Effector CD4-positive, alpha-beta T cell (primary cell): ENCODE data around the gene RIOK3.
"Not testable (repeated sequence)": the region's sequence is repeated elsewhere in the genome, so short reads cannot be mapped to it uniquely, and the experiment has no call there.

Experiments
- DNase-seq: peaks from one replicate; pipeline ENCODE4 v3.0.0-alpha.2; 2020

RIOK3 gene

DNA sequence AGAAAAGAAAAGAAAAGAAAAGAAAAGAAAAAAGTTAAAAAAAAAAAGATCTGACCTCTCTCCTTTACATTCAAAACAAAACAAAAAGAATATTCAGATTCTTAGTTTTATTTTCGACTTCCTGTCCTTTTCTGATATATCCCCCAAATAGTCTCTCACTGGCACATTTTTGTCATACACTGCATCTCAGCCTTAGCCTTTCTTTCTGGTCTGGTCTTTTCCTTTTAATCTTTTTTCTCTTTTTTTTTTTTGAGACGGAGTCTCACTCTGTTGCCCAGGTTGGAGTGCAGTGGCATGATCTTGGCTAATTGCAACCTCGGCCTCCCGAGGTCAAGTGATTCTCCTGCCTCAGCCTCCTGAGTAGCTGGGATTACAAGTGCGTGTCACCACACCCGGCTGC lies 1.6 kb upstream of the RIOK3 start:
- DNase-seq: no peak

DNA sequence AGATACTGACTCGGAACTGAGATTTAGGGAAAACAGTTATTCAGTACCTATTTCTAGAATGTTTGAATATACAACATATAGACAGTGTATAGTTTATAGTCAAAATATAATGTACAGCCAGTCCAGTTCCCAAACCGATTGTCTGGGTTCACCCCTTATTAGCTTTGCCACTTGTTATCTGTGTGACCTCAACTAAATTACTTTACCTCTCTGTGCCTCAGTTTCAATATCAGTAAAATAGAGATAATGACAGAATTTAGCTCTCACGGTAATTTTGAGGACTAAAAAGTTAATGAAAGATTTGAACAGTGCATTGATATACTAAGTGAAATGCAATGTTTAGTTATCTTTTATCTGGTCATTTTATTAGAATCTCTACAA lies 750 bp upstream of the RIOK3 start:
- no peak for DNase-seq

DNA sequence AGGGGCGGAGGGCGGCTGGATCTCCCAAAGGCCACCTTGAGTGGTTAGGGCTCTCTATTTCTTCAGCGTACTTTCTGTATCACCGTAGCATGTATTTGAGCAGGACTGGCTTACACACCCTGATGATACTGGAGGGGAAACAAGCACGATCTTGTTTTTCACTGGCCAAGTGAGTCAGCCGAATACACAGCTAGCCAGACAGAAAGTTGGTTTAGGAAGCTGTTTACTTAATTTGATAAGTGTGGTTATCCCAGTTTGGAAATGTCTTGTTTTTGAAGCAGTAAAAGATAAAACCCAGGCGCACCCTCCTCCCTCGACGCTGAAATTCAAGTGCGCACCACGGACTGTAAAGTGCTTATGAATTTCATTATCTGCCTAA lies 582 bp downstream of the RIOK3 start:
- no peak for DNase-seq

DNA sequence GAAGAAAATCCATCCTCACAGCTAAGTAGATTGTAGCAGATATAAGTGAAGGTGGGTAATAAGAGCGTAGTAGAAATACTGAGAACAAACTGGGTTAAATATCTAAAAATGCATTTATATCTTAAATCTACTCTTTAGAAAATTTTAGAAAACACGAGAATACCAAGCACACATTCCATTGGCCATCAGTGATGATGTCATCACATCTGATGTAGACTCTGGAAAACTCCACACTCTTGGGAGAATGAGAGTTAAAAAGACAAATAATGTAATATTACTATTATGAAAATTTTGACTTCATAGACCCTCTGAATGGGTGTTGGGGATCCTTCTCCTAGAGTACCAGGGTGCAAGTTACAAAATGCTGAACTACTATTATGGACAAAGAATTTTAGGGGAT lies 3.7 kb downstream of the RIOK3 start:
- DNase-seq: no peak

DNA sequence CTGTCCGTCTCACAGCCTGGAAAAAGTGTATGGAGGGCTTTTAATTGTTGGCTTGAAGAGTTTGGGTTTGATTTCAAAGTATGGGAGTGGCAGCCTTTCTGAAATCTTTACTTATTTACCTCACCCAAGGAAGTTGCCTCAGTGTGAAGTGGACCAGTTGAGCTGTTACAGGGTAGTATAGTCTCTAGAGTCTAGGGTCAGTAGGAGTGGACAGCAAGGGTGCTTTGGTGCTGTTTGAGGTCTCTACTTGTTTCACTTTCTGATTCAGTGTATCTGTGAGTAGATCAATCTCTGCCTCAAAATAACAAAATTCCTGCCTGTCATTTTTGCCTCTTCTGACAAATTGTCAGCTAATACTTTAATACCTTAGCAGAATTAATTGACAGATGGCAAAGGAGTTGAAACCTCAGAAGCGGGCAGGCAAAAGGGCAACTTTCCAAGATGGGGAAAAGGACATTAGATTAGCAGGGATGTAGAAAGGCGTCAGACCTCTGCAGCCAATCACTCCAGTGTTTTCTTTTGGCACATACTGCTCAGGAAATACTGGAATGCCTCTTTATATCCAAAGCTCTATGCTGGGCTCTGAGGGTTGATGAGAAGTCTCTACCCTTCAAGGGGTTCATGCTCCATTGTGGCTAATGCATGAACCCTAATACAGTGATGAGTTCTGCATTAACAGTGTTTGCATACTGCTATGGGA lies 5.9 kb downstream of the RIOK3 start:
- DNase-seq: no peak

DNA sequence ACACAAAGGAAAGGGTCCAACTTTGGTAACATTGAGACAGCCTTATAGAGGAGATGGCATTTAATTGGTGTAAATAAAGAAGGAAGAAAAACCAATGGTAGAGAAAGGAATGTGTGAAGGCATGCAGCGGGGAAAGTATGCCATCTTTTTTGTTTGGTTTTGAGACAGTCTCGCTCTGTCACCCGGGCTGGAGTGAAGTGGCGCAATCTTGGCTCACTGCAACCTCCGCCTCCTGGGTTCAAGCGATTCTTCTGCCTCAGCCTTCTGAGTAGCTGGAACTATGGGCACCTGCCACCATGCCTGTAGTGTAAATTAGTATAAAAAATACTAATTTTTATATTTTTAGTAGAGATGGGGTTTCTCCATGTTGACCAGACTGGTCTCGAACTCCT lies 6.4 kb downstream of the RIOK3 start:
- DNase-seq: no peak

DNA sequence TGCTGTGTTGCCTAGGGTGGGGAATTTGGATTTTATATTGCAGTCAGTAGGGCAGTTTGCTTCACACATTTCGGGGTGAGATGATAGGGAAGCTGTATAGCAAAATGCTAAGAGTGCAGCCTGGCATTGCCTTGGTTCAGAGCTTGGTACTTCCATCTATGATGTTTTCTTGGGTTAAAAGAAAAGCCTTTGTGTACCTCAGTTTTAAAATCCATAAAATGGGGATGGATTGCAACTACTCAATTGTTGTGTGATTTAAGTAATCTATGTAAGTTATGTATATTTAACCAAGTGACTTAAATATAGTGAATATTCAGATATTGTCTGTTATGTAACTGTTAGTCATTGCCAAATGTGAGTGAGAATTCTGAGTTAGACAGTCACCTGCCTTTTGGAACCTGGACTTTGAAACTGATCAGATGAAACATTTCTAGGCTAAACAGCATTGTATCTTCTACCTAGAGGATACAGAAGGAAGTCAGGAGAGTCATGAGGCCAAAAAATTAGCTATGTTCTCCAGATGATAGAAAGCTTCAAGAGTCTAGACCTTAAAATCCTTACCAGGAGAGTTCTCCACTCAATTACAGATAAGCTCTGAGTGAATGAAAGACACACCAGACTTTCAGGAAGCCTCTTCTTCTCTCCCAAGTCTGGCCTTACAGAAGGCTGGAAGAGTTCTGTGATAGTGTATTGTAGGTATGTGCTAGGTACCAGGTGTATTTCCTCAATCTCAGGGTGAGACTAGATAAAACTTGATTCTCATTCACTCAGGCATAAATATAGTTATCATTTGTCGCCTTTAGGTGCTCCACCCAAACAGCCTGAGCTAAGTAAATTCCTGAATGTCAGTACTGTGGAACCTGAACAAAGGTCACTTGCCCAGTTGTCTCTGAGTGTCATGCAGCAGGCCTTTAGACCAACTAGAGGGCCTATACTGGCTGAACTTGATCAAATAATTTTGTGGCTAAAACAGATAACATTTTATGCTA lies 7.5 kb downstream of the RIOK3 start:
- DNase-seq: no peak

DNA sequence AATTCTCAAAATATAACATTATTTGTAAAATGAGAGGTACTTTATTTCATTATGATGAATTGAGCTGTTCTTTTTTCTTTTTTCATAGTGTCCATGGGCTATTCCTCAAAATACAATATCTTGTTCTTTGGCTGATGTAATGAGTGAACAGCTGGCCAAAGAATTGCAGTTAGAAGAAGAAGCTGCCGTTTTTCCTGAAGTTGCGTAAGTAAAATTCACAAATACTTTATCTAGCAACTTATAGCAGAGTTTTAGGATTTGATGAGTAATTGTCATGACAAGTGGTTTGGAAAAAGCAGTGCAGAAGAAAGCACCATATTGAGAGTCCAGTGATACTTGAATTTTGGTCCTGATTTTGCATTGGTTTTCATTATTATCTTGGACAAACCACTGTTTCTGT lies 9.8 kb downstream of the RIOK3 start:
- DNase-seq: no peak

DNA sequence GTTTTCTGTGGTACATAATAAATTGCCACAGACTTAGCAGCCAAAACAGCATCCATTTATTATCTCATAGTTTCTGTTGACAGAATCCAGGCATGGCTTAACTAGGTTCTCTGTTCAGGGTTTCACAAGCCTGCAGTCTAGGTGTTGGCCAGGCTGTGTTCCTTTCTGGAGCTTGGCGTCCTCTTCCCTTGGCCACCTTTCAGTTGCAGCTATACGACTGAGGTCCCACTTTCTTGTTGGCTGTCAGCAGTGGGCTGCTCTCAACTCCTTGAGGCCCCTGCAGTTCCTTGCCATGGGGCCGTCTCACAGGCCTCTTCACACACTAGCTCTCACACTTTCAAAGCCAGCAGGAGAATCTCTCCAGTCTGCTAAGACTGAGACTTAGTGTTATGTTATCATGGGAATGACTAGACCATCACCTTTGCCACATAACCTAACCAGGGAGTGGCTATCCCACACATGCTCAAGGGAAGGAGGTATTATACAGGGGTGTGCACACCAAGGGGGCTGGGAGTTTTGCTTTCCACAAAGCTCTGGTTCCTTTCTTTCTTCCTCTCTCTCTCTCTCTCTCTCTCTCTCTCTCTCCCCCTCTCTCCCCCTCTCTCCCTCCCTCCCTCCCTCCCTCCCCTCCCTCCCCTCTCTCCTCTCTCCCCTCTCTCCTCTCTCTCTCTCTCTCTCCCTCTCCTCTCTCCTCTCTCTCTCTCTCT lies 15.8 kb downstream of the RIOK3 start:
- no peak for DNase-seq

DNA sequence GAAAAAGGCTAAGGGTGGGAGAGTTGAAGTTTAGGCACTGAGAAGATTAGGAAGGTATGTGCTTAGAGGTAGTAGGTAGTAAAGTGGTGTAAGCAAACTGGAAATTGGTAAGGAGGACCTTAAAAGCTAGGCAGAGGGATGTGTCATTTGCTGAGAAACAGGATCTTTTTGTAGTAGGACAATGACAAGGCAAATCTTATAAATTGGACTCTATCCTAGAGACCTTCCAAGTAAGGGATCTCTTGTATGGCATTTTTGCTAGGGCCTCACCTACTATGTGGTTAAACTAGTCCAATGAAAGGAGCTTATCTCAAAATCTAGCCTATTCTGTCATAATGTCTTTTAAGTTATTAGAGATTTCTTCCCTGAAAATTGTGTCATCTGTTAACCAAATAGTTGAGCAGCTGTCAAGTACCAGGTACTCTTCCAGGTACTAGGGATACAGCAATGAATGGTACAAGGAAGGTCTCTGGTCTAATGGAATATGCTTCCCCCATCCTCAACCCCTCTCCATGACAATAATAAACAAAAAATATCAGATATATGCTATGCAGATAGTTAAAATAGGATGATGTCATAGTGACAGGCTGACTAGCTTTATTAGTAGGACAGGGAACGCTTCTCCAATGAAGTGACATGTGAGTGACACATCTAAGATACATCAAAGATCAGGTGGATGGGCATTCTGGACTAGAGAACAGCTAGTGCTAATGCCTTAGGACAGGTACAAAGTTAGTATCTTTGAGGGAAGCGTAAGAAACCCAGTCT lies 17.7 kb downstream of the RIOK3 start:
- no peak for DNase-seq

DNA sequence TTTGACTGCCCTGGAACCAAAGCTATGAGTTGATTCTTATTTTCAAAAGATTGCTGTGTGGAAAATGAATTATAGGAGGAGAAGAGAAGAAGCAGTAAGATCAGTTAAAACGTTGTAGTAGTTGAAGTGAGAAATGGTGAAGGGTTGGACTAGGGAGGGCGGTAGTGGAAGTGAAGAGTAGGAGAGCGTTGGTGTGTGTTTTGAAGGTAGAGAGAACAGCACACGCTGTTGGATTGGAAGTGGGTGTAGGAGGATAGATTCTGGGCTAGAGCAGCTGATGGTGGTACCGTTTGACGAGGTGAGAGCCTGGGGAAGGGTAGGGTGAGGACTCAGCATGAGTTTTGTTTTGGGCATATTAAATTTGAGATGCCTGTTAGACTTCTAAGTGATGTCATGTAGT lies 18.4 kb downstream of the RIOK3 start:
- DNase-seq: no peak

DNA sequence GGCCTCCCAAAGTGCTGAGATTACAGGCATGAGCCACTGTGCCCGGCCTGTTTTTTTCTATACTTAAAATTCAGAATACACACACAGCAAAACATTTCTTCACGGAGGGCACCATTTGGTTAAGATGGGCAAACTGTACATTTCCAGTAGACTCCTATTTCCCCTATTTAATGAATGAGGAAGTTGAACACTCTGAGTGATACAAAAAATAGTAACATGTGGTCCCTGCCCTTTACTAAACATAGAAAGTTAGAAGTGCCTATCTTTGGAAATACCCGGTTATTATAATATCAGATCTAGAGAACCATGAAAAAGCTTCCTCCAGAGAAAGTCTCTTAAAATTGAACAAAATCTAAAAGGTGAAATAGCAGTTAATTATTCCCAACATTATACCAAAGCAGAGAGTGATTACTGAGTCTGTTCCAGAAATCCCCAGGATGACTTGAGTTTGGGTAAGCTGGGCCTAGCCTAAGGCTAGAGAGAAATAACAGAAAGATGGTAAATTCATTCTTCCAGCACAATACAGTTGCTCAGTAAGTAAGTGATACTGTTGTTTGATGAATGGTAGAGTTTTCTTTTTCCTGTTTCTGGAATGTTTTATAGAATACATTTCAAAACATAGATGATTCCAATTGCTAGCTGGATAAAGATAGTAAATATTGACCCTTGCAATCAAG lies 26.9 kb downstream of the RIOK3 start:
- no peak for DNase-seq

DNA sequence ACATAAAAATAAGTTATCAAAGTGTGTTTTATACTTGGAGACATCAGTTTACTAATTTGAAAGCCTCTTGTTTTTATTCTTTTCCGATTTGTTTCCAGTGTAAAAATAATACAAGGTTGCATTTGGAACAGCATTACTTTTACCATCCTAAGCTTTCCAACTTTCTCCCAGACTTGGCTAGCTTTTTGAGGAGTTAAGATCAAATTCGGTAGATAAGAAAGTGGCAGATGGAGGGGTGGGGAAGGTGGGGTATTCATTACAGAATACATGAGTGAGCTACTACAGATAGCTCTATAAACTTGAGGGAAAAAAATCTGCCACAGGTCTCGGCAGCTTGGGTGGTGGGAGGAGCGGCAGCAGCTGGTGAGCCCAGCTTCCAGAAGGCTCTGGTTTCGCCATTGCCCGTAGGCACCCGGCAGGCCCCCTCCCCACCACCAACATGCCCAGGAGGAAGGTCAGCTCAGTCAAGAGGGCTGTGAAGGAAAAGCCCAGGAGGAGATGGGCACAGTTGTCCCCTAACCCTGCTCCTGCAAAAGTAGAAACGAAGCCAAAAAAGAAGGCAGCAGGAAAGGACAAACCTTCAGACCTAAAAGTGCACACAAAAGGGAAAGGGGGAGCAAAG lies 31.6 kb downstream of the RIOK3 start:
- no peak for DNase-seq

DNA sequence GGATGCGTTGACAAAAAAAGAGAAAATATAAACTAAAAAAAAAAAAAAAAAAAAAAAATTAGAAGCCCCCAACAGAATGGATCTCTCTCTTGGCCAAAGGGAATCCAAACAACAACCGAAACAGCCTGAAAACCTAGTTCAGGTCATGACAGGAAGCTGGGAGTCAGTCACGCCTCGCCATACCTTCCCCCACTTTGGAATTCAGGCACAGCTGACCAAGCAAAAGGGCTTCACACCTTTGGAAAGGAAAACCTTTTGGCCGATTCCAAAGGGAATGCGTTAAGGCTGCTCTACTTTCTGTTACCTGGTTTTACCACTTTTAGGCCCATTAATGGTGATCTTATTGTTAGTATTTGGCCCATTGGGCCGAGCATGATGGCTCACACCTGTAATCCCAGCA lies 32.3 kb downstream of the RIOK3 start:
- DNase-seq: no peak

DNA sequence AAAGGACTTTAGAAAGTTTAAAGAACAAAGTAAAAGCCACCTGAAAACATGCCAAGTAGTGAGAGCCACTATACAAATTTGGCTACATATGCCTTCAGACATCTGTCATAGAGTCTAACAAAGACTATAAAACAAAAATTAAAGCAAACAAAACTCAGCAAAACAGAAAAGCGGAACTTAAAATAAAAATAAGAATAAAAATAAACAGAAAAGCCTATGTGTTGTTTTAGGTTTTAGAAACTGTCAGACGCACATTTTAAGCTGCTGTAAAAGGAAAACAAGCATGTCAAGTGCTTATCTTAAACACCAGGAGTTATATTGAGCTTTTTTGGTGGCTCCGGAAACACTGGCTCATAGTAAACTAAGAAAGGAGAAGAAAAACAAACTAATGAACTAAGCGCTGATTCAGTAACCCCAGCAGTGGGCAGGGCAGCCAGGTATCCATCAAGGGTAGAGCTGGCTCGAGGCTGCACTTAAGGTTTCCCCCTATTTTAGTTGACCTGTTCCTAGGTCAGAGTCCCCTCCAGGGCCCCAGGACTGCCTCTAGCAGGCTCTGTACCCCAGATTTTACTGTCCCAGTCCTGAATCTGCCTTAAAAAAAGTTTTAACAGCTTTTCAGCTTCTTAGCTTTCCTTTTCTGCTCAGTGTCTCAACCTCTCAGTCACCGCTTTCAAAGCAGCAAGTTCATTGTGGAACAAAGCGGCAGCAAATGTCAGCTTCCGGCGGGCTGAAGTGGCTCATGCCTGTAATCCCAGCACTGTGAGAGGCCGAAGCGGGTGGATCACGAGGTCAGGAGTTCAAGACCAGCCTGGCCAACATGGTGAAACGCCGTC lies 34.9 kb downstream of the RIOK3 start:
- peak; percentile 12 for DNase-seq

DNA sequence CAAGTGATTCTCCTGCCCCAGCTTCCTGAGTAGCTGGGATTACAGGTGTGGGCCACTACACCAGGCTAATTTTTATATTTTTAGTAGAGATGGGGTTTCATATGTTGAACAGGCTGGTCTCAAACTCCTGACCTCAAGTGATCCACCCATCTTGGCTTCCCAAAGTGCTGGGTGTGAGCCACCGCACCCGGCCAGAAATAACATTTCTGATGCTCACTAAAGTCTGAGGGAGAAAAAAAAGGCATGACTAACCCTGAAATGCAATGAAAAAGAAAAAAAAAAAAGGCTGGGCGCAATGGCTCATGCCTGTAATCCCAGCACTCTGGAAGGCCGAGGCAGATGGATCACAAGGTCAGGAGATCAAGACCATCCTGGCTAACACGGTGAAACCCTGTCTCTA lies 36.5 kb downstream of the RIOK3 start:
- DNase-seq: not testable (repeated sequence)

DNA sequence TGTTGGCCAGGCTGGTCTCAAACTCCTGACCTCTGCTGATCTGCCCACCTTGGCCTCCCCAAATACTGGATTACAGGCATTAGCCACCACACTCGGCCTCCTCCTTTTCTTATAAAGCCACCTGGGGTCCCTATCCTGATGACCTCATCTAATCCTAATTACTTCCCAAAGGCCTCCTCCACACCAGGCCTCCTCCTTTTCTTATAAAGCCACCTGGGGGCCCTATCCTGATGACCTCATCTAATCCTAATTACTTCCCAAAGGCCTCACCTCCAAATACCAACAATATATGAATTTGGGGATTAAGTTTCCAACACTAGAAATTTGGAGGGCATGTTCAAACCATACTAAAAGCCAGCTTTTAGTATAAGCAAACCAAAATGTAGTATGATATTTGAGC lies 40.6 kb downstream of the RIOK3 start:
- DNase-seq: no peak

DNA sequence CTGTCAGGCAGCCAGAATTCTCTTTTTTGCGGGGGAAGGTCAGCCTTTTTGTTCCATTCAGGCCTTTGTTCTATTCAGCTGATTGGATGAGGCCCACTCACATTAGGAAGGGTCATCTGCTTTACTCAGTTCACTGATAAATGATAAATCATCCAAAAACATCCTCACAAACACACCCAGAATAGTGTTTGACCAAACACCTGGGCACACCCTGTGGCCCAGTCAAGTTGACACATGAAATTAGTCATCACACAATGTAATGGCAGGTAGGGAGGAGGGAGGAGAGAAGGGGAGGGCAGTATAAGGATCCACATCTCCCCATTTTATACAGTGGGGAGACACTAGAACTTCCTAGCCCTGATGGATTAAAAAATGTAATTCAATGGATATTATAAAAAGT lies 41.9 kb downstream of the RIOK3 start:
- DNase-seq: no peak

DNA sequence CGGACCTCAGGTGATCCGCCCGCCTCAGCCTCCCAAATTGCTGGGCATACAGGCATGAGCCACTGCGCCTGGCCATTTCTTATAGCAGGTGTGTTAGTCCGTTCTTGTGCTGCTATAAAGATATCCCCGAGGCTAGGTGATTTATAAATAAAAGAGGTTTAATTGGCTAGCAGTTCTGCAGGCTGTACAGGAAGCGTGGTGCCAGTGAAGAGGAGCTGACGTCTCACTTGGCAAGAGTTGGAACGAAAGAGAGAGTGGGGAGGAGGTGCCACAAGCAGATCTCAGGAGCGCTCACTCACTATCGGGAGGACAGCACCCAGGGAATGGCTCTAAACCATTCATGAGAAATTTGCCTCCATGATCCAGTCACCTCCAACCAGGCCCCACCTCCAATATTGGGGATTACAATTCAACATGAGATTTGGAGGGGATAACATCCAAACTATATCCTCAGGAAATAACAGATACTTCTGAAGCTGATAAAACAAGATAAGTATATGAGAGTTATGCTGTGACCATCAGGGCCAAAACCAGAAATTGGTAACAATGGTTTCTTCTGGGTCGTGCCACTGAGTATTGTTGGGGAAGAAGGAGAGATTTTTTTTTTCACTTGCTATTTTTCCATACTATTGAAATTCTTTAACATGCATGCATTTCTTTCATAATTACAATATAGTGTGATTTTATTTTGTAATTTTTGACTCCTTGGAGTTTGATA lies 42.8 kb downstream of the RIOK3 start:
- no peak for DNase-seq

DNA sequence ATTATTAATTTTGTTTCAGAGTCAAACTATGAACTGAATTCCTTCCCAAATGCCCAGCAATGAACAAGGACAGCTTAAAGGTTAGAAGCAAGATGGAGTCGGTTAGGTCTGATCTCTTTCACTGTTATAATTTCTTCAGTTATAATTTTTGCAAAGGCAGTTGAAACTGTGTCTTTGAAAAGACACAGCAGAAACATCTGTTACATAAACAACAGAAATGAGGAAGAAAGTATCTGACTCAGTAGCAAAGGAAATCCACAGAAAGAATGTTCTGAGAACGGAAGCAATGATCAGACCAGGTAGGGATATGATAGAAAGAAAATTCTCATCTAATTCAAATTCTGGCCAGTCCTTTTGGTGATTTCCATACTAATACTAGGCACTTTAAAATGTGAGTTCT lies 45.0 kb downstream of the RIOK3 start:
- DNase-seq: no peak
